ENCODE measurements around the gene CIBAR2. TPM values are rescaled to one million over a fixed set of nuclear protein-coding genes. Genes with fewer than 3 reads are reported as not detected.

CIBAR2 gene
- total and polyA plus RNA-seq, 2 experiments from 2014 or later, result not detected

GRCh38 chr16:85127379-85127723 lies 15.1 kb upstream of the CIBAR2 start (continued):
- no peak for TF ChIP-seq ZNF462 (CRISPR knock-in tag; IDR thresholded peaks at IDR 0.05)
- TF ChIP-seq CTCF (conservative IDR thresholded peaks at IDR 0.05; ENCODE audit: low read depth in 2 of 2), result no peak
- TF ChIP-seq NANOG (IDR thresholded peaks at IDR 0.05; ENCODE audit: borderline replicate concordance), result no peak
- no peak for TF ChIP-seq ZNF331 (CRISPR knock-in tag; IDR thresholded peaks at IDR 0.05; ENCODE audit: low read depth)
- no peak for TF ChIP-seq ETS1 (IDR thresholded peaks at IDR 0.05)
